ENCODE measurements around the gene GRIA4.

DNA sequence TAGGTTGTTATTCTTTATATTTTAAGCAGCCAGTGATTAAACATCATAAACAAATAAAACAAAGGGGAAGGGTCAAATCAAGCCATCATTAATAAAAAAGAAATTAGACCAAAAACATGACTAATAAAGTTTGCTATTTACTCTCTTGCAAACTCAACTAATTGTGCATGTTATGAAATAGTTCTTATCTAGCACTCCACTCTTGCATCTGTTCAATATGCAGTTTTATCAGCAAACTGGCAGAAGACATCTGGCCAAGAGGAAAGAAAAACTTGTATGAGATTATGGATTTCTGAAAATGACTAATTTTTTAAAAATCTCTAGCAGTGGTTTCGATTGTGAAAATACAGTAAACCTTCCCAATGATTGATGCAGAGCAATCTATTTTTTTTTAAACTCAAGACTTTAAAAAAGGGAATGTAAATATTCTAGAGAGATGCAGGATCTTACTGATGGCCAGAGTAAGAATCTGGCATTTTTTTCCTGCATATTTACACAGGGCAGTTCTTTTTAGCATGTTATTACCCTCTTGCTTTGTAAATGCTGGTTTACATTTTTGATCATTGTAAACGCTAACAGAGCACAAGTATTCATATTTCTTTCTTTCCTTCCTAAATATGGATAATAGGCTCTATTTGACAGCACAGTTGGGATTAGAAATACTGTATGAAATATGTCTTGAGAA lies 83.3 kb downstream of the GRIA4 start:
- TF ChIP-seq, protein P1, sequence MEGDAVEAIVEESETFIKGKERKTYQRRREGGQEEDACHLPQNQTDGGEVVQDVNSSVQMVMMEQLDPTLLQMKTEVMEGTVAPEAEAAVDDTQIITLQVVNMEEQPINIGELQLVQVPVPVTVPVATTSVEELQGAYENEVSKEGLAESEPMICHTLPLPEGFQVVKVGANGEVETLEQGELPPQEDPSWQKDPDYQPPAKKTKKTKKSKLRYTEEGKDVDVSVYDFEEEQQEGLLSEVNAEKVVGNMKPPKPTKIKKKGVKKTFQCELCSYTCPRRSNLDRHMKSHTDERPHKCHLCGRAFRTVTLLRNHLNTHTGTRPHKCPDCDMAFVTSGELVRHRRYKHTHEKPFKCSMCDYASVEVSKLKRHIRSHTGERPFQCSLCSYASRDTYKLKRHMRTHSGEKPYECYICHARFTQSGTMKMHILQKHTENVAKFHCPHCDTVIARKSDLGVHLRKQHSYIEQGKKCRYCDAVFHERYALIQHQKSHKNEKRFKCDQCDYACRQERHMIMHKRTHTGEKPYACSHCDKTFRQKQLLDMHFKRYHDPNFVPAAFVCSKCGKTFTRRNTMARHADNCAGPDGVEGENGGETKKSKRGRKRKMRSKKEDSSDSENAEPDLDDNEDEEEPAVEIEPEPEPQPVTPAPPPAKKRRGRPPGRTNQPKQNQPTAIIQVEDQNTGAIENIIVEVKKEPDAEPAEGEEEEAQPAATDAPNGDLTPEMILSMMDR (IDR thresholded peaks at IDR 0.05; ENCODE audit: low read depth, low read length) = no peak
- TF ChIP-seq POLR2A (IDR thresholded peaks at IDR 0.05; ENCODE audit: extremely low read depth, insufficient read length) = no peak

Data from NB4 (cell line).